HG03135 (cell line): ENCODE measurements around the gene EFNA4.

Experiments used
- ATAC-seq: cut with Tn5 transposase; IDR thresholded peaks from one replicate; pipeline ENCODE4 v1.9.1; 2021; ENCODE audit warnings: mild to moderate bottlenecking, moderate library complexity; ENCODE audit not compliant: unreplicated experiment

The EFNA4 gene

GRCh38 chr1:155071701-155072100 lies 8.2 kb downstream of the EFNA4 start:
- no peak for ATAC-seq

GRCh38 chr1:155072531-155073289 lies 9.2 kb downstream of the EFNA4 start:
- no peak for ATAC-seq

DNA sequence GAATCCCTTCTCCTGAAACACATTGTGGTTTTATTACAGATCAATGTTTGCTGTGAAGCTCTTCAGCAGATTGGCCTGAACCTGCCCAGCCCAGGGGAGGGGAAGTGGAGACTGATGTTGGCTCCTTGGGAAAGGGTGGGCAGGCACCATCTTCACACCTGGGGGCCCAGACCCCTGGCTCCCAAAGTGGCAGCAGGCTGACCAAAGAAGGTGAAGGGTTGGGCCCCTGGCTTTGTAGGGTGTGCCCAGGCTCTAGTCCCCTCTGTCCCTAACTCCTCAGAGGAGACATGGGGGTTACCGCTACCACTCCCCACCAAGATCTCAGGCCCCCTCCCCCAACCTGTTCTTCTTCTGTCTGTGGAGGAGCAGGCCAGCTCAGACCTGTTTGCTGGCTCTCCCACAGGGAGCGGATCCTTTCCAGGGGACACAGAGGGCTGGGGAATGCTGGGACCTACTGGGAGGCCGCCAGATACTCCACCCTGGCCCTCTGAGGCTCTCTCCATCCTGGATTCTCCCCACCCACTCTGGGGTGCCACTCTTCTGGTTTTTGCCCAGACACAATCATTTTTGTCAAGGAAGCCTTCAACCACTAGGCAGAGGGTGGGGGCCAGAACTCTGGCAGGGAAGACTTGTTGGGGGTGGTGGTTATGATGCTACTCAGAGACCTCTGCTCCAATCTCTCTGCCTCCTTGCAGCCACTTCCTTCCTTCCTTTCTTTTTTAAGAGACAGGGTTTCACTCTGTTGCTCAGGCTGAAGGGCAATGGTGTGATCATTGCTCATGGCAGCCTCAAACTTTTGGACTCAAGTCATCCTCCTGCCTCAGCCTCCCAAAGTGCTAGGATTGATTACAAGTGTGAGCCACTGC lies 10.1 kb downstream of the EFNA4 start:
- no peak for ATAC-seq

GRCh38 chr1:155075535-155075934 lies 12.0 kb downstream of the EFNA4 start:
- no peak for ATAC-seq

DNA sequence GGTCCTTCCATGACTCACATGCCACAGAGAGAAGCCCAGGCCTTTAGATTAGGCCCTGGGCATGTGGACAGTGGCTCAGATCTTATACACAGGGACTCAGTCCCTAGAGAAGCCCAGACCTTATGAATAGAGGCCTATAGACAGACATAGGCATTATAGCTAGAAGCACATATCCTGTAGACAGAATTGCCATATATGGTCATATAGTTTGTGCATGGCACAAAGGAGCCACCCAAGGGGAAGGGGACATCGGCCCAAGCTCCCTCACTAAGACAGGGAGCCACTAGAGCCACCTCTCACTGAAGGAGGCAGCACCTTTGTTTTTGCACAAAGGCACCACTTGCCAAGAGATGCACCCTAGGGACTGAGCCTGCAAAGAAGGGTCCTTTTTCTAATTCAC lies 12.8 kb downstream of the EFNA4 start:
- no peak for ATAC-seq

- ATAC-seq, result no peak
Observed at GRCh38 chr1:155077346-155077745, 13.8 kb downstream of the EFNA4 start.

DNA sequence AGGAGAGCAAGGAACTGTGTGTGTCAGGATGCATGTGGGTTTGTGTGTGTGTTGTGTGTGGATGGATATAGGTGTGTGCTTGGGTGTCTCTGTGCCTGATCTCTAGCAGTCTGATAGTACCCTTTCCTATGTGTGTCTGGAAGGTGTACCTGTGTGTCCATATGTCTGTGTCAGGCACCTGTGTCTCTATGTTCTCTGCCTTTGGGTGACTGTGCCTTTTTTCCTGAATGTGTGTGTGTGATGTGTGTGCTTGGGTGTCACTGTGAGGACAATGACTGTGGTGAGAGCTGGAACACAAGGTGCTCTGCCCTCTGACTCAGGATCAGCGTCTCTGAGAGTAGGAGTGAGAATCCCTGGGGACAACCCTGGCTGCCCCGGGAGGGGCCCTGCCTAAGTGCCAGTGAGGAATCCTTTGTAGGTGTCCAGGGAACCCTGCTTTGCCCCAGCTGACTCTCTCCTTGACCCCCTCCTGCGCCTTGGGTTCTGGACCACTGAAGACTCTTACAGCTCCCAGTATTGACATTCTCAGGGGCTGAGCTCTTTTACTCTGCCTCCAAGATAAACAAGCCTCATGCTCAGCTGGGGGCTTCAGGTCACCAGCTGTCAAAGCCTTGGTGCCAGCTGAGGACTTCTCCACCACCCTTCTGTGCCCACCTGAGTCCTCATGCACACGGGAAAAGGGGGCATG lies 14.4 kb downstream of the EFNA4 start:
- no peak for ATAC-seq

- no peak for ATAC-seq
Observed at GRCh38 chr1:155078469-155079209, 15.1 kb downstream of the EFNA4 start, which contains the start of gene EFNA3. TSS of gene EFNA3 (plus strand) at chr1:155078837. CDS start at chr1:155078942, 105 bp downstream.

DNA sequence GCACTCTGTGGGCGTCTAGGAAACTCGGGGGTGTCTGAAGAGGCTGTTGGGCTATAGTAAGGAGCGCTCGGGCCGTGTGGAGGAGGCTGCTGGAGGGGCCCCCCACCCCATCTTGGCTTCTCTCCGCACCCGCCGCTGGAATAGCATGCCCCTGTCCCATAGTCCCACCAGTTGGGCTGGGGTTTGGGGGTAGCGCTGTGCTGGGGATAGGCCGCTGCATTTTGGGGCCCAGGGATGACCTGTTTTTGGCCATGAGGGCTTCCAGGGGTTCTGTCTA lies 15.6 kb downstream of the EFNA4 start:
- no peak for ATAC-seq

DNA sequence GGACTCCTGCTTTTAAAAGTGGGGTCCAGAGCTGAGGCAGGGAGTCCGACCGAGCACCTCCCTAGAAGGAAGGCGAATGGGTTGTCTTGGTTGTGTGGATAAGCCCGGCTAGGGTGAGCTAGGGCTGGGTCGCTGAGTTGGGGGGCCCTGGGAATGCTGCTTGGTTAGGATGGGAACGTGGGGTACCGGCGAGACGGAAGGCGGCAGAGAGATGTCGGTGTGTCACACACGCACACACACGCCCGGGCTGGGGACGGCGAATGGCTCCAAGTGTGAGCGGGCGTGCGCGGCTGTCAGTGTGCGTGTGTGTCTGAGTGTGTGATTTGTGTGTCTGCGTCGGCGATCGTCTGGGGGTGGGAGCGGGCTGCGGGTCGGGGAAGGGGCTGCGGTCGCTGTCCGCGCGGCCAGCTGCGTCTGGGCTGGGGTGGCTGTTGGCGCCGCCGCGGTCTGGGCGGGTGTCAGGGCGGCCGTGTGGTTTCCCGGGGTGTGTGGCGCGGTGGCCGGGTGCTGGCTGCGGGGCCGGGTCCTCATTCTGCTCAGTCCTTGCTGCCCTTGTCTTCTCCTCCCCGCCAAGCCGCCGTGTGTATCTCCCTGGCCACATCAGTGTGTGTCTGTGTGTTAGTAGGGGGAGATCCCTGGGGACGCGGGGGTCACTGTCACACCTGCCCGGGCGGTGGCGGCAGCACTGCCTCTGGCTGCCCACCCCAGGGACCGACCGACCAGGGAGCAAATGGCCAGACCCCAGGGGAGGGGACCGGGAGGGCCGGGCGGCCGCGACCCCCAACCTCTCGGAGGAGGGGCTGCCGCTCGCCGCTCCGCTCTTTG lies 16.2 kb downstream of the EFNA4 start:
- no peak for ATAC-seq

- no peak for ATAC-seq
Observed at GRCh38 chr1:155080312-155081228, 17.0 kb downstream of the EFNA4 start.

DNA sequence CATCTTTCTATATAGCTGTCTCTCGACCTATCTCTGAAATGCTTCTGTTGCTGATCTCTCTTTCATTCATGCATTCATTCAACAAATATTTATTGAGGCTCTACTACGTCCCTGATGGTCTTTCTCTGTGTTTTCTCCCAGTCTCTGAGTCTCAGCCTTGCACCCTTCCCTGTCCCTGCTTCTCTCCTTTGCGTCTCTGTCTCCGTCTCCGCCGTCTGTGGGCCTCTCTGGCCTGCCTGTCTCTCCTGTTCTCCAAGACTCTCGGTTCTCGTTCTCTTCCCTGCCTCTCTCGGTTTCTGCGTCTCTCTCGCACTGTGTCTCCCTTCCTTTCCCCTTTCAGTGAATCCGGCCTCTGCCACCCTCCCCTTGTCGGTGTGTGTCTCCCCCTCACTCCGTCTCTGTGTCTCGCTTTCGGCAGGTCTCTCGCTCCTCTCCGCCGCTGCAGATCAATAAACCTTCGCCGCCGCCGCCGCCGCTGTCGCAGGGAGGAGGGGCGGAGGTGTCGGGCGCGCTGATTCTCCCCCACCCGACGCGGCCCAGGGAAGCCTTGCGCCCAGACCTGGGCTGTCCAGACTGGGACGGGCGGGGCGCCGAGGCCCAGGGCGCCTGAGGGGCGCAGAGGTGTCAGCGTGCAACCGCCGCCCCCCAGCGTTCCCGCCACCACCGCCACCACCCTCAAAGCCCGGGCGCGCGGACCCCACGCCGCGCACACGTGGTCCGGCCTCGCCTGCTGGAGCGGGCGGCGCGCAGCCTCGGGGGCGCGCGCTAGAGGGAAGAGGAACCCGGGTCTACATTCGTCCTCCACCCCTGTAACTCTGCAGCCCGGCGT lies 18.1 kb downstream of the EFNA4 start:
- no peak for ATAC-seq

DNA sequence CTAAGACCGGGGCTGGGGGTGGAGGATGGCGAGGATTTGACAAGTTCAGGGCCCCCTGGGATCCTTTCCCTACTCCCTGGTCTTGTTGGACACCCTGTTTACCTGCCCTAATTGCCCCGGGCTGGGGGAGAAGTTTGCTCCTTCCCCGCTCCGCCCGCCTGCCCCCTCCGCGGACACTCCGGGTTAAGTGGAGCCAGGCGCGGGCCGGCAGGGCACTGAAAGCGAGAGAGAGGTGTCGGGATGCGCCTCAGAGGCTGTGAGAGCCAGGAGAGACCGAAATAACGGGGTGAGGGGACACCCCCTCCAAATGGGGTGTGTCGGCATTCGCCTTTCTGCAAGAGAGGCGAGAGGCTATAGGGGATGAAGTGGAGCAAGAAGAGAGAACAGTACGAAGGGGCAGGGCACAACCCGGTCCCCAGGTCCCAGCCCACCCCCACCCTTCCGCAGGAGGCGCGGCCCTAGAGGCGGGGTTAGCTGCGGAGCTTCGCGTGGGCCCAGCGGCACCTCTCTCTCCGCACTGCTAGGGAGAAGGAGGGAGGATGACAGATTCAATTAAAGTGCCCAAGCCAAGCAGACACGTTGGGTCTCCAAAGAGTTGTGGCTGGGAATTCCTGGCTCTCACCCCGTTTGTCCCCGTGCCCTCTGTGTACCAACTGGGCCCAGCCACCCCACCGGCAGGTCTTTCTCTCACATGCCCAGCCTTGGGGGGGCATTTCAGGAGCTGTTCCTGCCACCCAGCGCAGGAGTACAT lies 18.9 kb downstream of the EFNA4 start:
- no peak for ATAC-seq

- no peak for ATAC-seq
Observed at GRCh38 chr1:155083052-155083541, 19.6 kb downstream of the EFNA4 start.

GRCh38 chr1:155083865-155084721 lies 20.6 kb downstream of the EFNA4 start:
- no peak for ATAC-seq

DNA sequence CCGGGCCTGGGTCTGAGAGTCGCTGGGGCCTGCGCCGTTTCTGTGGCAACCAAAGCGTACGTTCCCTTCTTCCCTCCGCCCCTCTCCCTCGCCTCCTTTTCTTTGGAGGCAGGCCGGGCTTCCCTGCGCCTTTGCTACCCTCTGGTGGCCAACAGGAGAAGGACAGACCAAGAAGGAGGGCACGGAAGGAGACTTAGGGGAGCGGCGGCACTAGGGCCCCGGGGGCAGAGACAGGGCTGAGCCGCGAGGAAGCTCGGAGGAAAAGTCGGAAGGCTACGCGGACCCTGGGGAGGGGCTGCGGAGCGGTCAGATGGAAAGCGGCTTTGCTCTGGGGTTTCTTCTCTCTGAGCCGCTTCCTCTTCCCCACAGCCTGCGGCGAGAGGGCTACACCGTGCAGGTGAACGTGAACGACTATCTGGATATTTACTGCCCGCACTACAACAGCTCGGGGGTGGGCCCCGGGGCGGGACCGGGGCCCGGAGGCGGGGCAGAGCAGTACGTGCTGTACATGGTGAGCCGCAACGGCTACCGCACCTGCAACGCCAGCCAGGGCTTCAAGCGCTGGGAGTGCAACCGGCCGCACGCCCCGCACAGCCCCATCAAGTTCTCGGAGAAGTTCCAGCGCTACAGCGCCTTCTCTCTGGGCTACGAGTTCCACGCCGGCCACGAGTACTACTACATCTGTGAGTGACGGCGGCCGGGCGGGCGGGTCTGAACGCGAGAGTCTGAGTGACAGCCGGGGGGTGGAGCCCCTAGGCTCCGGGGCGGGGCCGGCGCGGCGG lies 21.4 kb downstream of the EFNA4 start:
- peak; percentile 73 for ATAC-seq
